GM12878 (cell line): Measurements from ENCODE around the gene OPRM1. TPM values are rescaled to one million over a fixed set of nuclear protein-coding genes. Genes with fewer than 3 reads are reported as not detected.
A peak's percentile ranks its signal among the peaks of the same experiment; 100 is the strongest.

Experiments
- MXI1 ChIP-seq: fragments of 150-350 bp; IDR thresholded peaks from 2 replicates; pipeline ENCODE4 v1.6.1; 2011; ENCODE audit warnings: low read depth, mild to moderate bottlenecking, inconsistent platforms, low read length, improper control_type of control experiment
- NR2C1 ChIP-seq: fragments of 450-650 bp; IDR thresholded peaks from 2 replicates; pipeline ENCODE4 v1.6.1; 2017; ENCODE audit warnings: antibody characterized with exemption, mild to moderate bottlenecking, moderate library complexity
- polyA plus RNA-seq, 11 experiments: library from polyadenylated mRNA; depleted of rRNA in 4 of 11; unstranded in 6 of 11; stranded (reverse) in 5 of 11; fragments of >200 nt; fragmentation: Nextera tagmentation in 4 of 11; fragmentation: Illumina TruSeq in 1 of 11; extraction: Ambion mirVana in 4 of 11; extraction: Trizol in 1 of 11; gene quantifications; 1 replicate in 1 of 11; 2 replicates in 10 of 11; pipeline versions ENCODE4 v1.2.1 to v1.2.3, GENCODE V29; 2011 to 2016; ENCODE audit warnings: inconsistent platforms in 2 of 11, missing spikeins in 2 of 11, low read depth in 1 of 11
- total RNA-seq, 4 experiments: library from RNA; depleted of rRNA in 3 of 4; stranded (reverse); fragments of >200 nt in 3 of 4; fragmentation: Illumina TruSeq in 1 of 4; extraction: Trizol in 1 of 4; gene quantifications; 2 replicates each; pipeline versions ENCODE4 v1.2.1 to v1.2.3, GENCODE V29; 2013 to 2021
- TF ChIP-seq, protein P1 (sequence below): fragments of 450-650 bp; IDR thresholded peaks from 2 replicates; pipeline ENCODE4 v1.6.1; 2018; ENCODE audit warnings: mild to moderate bottlenecking, low read depth, moderate library complexity; ENCODE audit not compliant: partially characterized antibody
- TF ChIP-seq, protein P2 (sequence below), 3 experiments: IDR thresholded peaks in 2 of 3; conservative IDR thresholded peaks in 1 of 3; 2 replicates each; pipeline ENCODE4 v1.5.1; 2011; ENCODE audit warnings: low read depth in 3 of 3, low read length in 3 of 3, mild to moderate bottlenecking in 3 of 3, control low read depth in 2 of 3, moderate library complexity in 2 of 3, inconsistent platforms in 1 of 3, mixed read lengths in 1 of 3; ENCODE audit not compliant: control insufficient read depth in 2 of 3, insufficient read depth in 1 of 3; ENCODE audit errors: extremely low read depth in 1 of 3

OPRM1 gene
- total and polyA plus RNA-seq, 10 of the 15 experiments (the other 5 are each of a cell fraction or from before 2014, with no cell fraction given): not detected

DNA sequence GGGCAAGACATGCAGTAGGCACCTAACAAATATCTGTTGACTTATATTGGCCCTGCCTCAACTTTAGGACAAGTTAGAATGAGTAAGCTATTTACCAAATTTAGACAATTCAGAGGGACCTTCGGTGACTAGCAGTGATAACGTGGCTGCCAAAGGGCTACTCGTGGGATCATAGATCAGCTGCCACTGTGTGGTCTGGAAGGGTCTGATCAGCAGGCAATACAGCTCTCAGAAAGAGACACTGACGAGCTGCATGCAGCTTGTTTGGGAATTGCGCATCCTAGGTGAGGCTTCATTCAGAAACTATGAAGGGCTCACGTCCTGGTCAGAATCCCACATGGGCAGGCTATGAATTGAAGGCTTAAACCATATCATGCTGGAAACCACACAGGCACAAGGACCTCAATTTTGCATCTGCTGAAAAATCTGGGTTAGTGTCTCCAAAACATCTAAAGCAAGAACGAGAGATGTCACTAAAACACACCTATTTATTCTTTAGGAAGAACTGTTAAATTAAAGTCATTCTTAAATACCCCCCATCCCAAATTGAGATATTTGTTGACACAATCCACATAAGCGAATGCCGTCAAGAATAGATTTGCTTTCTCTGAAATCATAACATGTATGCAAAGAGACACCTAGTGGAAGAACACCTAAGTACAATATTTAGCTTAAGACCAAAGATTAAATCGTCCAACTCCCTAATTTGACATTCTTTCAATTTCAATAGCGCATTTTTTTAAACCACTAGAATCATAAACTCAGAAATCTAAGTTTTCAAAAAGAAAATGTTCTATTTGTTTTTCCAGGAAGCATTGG, 238.0 kb downstream of the OPRM1 start (continued):
- TF ChIP-seq, protein P1, sequence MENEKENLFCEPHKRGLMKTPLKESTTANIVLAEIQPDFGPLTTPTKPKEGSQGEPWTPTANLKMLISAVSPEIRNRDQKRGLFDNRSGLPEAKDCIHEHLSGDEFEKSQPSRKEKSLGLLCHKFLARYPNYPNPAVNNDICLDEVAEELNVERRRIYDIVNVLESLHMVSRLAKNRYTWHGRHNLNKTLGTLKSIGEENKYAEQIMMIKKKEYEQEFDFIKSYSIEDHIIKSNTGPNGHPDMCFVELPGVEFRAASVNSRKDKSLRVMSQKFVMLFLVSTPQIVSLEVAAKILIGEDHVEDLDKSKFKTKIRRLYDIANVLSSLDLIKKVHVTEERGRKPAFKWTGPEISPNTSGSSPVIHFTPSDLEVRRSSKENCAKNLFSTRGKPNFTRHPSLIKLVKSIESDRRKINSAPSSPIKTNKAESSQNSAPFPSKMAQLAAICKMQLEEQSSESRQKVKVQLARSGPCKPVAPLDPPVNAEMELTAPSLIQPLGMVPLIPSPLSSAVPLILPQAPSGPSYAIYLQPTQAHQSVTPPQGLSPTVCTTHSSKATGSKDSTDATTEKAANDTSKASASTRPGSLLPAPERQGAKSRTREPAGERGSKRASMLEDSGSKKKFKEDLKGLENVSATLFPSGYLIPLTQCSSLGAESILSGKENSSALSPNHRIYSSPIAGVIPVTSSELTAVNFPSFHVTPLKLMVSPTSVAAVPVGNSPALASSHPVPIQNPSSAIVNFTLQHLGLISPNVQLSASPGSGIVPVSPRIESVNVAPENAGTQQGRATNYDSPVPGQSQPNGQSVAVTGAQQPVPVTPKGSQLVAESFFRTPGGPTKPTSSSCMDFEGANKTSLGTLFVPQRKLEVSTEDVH: no peak
- TF ChIP-seq NR2C1 (no peak), MXI1 (no peak)
- TF ChIP-seq, protein P2, sequence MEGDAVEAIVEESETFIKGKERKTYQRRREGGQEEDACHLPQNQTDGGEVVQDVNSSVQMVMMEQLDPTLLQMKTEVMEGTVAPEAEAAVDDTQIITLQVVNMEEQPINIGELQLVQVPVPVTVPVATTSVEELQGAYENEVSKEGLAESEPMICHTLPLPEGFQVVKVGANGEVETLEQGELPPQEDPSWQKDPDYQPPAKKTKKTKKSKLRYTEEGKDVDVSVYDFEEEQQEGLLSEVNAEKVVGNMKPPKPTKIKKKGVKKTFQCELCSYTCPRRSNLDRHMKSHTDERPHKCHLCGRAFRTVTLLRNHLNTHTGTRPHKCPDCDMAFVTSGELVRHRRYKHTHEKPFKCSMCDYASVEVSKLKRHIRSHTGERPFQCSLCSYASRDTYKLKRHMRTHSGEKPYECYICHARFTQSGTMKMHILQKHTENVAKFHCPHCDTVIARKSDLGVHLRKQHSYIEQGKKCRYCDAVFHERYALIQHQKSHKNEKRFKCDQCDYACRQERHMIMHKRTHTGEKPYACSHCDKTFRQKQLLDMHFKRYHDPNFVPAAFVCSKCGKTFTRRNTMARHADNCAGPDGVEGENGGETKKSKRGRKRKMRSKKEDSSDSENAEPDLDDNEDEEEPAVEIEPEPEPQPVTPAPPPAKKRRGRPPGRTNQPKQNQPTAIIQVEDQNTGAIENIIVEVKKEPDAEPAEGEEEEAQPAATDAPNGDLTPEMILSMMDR (IDR thresholded peaks at IDR 0.05 in 2 of 3, conservative IDR thresholded peaks at IDR 0.05 in 1 of 3; ENCODE audit: control insufficient read depth in 2 of 3, extremely low read depth in 1 of 3, insufficient read depth in 1 of 3, low read depth in 3 of 3, low read length in 3 of 3): peak; percentile 58 to 77 (median 58); a peak in 5 of 6 replicates
